Transverse colon (tissue), 4 donors: Measurements from ENCODE around the gene COTL1. TPM values are rescaled to one million over a fixed set of nuclear protein-coding genes. Genes with fewer than 3 reads are reported as not detected.

ENCODE experiments used
- DNase-seq: peaks from one replicate; pipeline ENCODE4 v3.0.0-alpha.2; 2019
- H3K27ac ChIP-seq, 4 donors: fragments of 200-600 bp; sonication (generic); 2 replicates each; pipeline ENCODE4 v1.5.1; 2016 to 2018; ENCODE audit warnings: inconsistent platforms in 4 of 4
- H3K27me3 ChIP-seq: fragments of 200-600 bp; sonication (generic); 2 replicates; pipeline ENCODE4 v1.5.1; 2017; ENCODE audit warnings: inconsistent platforms
- H3K36me3 ChIP-seq, 4 donors: fragments of 200-600 bp; sonication (generic); 2 replicates each; pipeline ENCODE4 v1.5.1; 2017 to 2019; ENCODE audit warnings: inconsistent platforms in 4 of 4
- H3K4me1 ChIP-seq, 4 donors: fragments of 200-600 bp; sonication (generic); 2 replicates each; pipeline ENCODE4 v1.5.1; 2017 to 2020; ENCODE audit warnings: inconsistent platforms in 4 of 4
- H3K4me3 ChIP-seq, 4 donors: fragments of 200-600 bp; sonication (generic); 1 replicate in 1 of 4; 2 replicates in 3 of 4; pipeline versions ENCODE4 v1.5.1 to v1.6.1; 2017 to 2019; ENCODE audit warnings: inconsistent platforms in 4 of 4
- H3K9me3 ChIP-seq, 2 donors: fragments of 200-600 bp; sonication (generic); 2 replicates each; pipeline ENCODE4 v1.5.1; 2017 to 2019; ENCODE audit warnings: inconsistent platforms in 2 of 2
- CTCF ChIP-seq, 5 experiments: fragments of 200-600 bp in 3 of 5; fragments of 450-650 bp in 2 of 5; sonication (generic) in 3 of 5; IDR thresholded peaks; 1 replicate in 2 of 5; 2 replicates in 3 of 5; pipeline ENCODE4 v1.5.1; 2016 to 2017; ENCODE audit warnings: antibody characterized with exemption in 5 of 5, inconsistent platforms in 3 of 5, mild to moderate bottlenecking in 2 of 5, moderate library complexity in 1 of 5
- EP300 ChIP-seq: sonication (generic); formaldehyde crosslinking; IDR thresholded peaks from one replicate; pipeline ENCODE4 v1.6.1; 2017; ENCODE audit warnings: antibody characterized with exemption, low read depth
- POLR2A ChIP-seq: fragments of 450-650 bp; IDR thresholded peaks from one replicate; pipeline ENCODE4 v1.6.1; 2016; ENCODE audit warnings: antibody characterized with exemption, mild to moderate bottlenecking, moderate library complexity
- POLR2AphosphoS5 ChIP-seq, 3 donors: sonication (generic); formaldehyde crosslinking; IDR thresholded peaks; one replicate each; pipeline ENCODE4 v1.6.1; 2016; ENCODE audit warnings: antibody characterized with exemption in 3 of 3
- WGBS, 2 donors: methylation state at CpG; one replicate each; pipeline ENCODE4 v1.1.5; 2018; ENCODE audit warnings: low coverage in 1 of 2; 5-methylcytosine and 5-hydroxymethylcytosine counted together
- in situ Hi-C, 4 donors: fragments of 200-750 bp; cut with MboI; loops; one replicate each; pipeline versions ENCODE4 v1.15.0 to v1.15.1; 2017; ENCODE audit warnings: low sequenced_read_pairs in 3 of 4, low pct_ligation_motif_present in 1 of 4, low pct_unique_long_range_greater_than_20kb in 1 of 4
- intact Hi-C: fragments of 100-400 bp; cut with DNase I; formaldehyde crosslinking; loops from one replicate; pipeline ENCODE4 v1.15.1; 2023; ENCODE audit warnings: low total_unique reads
- total RNA-seq, 4 donors: library from RNA; depleted of rRNA; stranded (reverse); fragments of >200 nt; gene quantifications; one replicate each; pipeline ENCODE4 v1.1.0, GENCODE V29; 2016

The COTL1 gene
- total RNA-seq, 4 donors from 2014 or later: 31.1 to 78.9 (median 47.9) TPM

GRCh38 chr16:84588991-84589390 lies 28.9 kb downstream of the COTL1 start:
- in situ Hi-C loops (no loop called here), intact Hi-C loops (no loop called here)
- Histone ChIP-seq H3K4me1 (peaks cover 0 to 4% (median 0%) of the 10 kb centered on the region in 4 donors), H3K27ac (no peak overlapping the region), H3K36me3 (no peaks in the 10 kb centered on the region), H3K4me3 (no peak overlapping the region), H3K27me3 (no peaks in the 10 kb centered on the region), H3K9me3 (no peaks in the 10 kb centered on the region)
- TF ChIP-seq POLR2A (no peak), POLR2AphosphoS5 (IDR thresholded peaks at IDR 0.05) (no peak), CTCF (IDR thresholded peaks at IDR 0.05) (no peak), EP300 (no peak)
- no peak for DNase-seq
- 93 to 94% methylated on average over 6 to 8 of the region's 8 CpGs for WGBS, 2 donors

- H3K27ac ChIP-seq: peak overlapping the region in 1 of 4 donors; percentile 16
- intact Hi-C loops: no loop called here
- TF ChIP-seq EP300 (no peak), POLR2A (no peak), POLR2AphosphoS5 (IDR thresholded peaks at IDR 0.05) (no peak), CTCF (IDR thresholded peaks at IDR 0.05) (no peak)
- 63 to 78% methylated on average over 2 to 10 of the region's 10 CpGs for WGBS, 2 donors
- H3K9me3 ChIP-seq: no peaks in the 10 kb centered on the region
- in situ Hi-C loops: no loop called here
- no peak overlapping the region for H3K4me3 ChIP-seq
- H3K36me3 ChIP-seq: no peaks in the 10 kb centered on the region
- H3K4me1 ChIP-seq: no peaks in the 10 kb centered on the region
- no peak for DNase-seq
- H3K27me3 ChIP-seq: no peaks in the 10 kb centered on the region
Observed at GRCh38 chr16:84585886-84586285, 32.0 kb downstream of the COTL1 start.

GRCh38 chr16:84585467-84585866 lies 32.4 kb downstream of the COTL1 start:
- no peaks in the 10 kb centered on the region for H3K27me3 ChIP-seq
- H3K36me3 ChIP-seq: no peaks in the 10 kb centered on the region
- H3K4me1 ChIP-seq: no peaks in the 10 kb centered on the region
- no peak overlapping the region for H3K4me3 ChIP-seq
- peak overlapping the region in 1 of 4 donors; percentile 16 for H3K27ac ChIP-seq
- intact Hi-C loops (no loop called here), in situ Hi-C loops (no loop called here)
- TF ChIP-seq POLR2AphosphoS5 (IDR thresholded peaks at IDR 0.05): no peak
- no peak for TF ChIP-seq POLR2A
- no peak for TF ChIP-seq CTCF (IDR thresholded peaks at IDR 0.05)
- no peak for TF ChIP-seq EP300
- 87 to 100% methylated on average over 4 to 6 of the region's 6 CpGs for WGBS, 2 donors
- H3K9me3 ChIP-seq: no peaks in the 10 kb centered on the region
- DNase-seq: no peak

- Histone ChIP-seq H3K27me3 (no peaks in the 10 kb centered on the region), H3K4me3 (no peak overlapping the region), H3K4me1 (no peaks in the 10 kb centered on the region), H3K9me3 (no peaks in the 10 kb centered on the region), H3K27ac (no peak overlapping the region), H3K36me3 (no peaks in the 10 kb centered on the region)
- TF ChIP-seq EP300 (no peak), CTCF (IDR thresholded peaks at IDR 0.05) (no peak), POLR2A (no peak), POLR2AphosphoS5 (IDR thresholded peaks at IDR 0.05) (no peak)
- WGBS, 2 donors: 87 to 94% methylated on average over 3 to 6 of the region's 6 CpGs
- in situ Hi-C loops: no loop called here
- intact Hi-C loops: no loop called here
- DNase-seq: no peak
Observed at GRCh38 chr16:84584678-84585077, 33.2 kb downstream of the COTL1 start.
